Tongue (tissue), 3 donors: ENCODE results near the gene POLR2L. TPM values are rescaled to one million over a fixed set of nuclear protein-coding genes. Genes with fewer than 3 reads are reported as not detected.

Source experiments
- DNase-seq: peaks from one replicate; pipeline ENCODE4 v3.0.0-alpha.2; 2015
- small RNA-seq: library from RNA; depleted of rRNA; stranded (forward); fragments of <200 nt; gene quantifications from one replicate; pipeline ENCODE3, GENCODE V24; 2014; ENCODE audit warnings: low replicate concordance
- total RNA-seq: library from RNA; depleted of rRNA; stranded (reverse); fragments of >200 nt; gene quantifications from one replicate; pipeline ENCODE4 v1.2.3, GENCODE V29; 2014

The POLR2L gene
- total RNA-seq, 1 donor from 2014 or later = 11.9 TPM

DNA sequence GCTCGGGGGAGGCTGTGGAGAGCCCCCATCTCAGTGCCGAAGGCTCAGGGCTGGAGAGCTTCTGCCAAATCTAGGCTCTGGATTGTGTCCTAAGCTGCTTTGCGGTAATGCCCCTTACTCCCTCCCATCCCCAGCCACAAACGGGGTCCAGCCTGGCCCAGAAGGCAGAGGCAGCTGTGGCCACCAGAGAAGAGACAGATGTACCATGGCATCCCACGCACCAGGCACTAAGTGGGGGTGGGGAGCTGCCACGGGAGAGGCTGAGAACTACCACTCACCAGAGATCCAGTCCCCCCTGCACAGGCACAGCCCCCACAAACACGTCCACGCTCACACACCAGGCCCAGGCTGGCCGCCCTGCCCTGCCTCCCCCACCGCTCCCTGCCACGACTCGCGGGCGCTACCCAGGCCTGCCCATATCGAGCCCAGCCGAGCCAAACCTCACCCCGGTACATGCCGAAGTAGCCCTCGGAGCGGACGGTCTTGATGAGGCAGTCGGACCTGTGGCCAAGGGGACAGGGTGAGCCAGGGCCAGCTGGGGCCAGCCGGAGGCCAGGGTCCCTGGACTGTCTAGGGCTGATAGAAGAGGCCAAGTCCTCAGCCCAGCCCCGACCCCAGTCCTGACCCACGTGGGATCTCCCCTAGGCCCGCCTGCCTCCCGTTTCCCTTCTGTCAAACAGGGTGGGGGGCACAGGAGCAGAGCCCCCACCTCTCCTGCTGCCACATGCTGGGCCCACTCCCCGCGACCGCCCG lies 48.1 kb downstream of the POLR2L start:
- no peak for DNase-seq

DNA sequence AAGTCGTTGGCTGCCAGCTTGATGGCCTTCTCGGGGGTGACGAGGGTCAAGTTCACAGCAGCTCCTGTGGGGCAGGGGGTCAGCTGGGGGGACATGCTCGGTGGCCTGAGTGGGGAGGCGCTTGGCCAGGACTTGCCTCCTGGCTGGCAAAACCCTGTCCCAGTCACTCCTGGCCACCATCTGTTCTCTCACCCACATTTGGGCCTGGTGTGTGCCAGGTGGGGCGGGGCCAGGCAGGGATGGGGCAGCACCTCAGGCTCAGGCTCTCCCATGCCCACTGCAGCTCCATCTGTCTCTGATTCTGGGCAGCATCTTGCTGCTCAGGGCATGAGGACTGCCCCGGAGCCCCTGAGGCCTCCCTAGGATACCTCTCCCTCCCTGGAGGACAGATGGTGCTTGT lies 48.8 kb downstream of the POLR2L start:
- DNase-seq = no peak

DNA sequence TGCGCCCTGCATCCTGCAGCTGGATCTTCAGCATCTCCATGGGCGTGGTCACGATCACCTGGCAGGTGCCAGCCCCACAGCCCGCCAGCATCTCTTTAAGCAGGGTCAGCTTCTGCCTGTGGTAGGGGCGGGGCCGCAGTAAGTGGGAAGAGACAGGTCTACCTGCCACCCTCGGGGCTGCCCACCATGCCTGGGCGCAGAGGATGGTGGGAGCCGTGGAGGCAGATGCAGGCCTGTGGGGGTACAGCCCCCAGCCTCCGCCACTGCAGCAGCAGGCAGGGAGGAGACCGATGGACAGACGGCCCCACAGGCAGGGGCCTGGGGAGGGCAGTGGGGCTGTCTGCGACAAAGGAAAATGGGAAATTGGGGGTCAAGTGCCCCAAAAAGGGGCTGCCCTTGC lies 49.5 kb downstream of the POLR2L start:
- DNase-seq = no peak

DNA sequence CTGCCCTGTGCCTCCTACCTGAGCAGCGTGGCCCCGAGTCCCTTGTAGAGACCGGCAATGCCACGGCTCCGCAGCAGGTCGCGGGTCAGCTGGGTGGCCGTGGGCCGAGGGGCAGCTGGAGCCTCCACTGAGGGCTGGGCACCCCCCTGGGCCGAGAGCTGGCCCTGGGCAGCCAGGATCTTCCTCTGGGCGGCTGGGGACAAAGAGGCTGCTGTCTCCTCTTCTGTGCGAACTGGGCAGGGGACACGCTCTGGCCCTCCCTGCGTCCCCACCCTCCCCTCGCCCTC lies 49.9 kb downstream of the POLR2L start:
- DNase-seq = no peak

DNA sequence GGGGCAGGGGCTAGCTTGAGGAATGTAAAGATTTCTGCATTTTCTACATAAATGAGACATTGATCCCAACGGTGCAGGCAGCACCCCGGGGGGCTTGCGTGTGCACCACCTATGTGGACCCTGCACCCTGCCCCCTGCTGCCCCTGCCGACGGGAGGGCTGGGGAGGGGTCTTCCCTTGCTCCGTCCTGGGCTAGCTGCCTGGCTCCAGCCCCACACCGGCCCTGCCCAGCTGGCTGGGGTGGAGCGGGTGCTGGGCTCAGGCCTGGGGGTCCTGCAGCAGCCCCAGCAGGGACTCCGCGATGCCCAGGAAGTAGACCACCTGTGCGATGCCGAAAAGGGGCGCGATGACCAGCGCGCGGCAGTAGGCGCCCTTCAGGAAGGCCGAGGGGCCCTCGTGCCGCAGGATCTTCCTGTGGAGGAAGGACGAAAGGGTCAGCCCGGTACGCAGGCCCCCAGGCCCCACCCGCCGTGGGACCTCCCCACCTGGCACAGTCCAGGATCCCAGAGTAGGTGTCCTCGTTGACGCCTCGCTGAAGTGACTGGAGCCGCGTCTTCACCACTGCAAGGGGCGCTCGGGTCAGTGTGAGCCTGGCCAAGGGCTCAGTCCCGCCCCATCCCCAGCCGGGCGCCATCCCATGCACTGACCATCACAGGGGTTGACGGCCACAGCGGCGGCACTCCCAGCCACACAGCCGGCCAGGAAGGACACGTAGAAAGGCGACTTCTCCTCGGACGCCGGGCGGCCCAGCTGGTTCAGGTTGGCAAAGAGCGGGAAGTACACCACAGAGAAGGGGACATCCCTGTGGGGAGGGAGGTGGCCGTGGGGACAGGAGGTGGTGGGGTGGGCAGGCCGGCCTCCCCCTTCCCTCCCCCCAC lies 50.4 kb downstream of the POLR2L start:
- no peak for DNase-seq

DNA sequence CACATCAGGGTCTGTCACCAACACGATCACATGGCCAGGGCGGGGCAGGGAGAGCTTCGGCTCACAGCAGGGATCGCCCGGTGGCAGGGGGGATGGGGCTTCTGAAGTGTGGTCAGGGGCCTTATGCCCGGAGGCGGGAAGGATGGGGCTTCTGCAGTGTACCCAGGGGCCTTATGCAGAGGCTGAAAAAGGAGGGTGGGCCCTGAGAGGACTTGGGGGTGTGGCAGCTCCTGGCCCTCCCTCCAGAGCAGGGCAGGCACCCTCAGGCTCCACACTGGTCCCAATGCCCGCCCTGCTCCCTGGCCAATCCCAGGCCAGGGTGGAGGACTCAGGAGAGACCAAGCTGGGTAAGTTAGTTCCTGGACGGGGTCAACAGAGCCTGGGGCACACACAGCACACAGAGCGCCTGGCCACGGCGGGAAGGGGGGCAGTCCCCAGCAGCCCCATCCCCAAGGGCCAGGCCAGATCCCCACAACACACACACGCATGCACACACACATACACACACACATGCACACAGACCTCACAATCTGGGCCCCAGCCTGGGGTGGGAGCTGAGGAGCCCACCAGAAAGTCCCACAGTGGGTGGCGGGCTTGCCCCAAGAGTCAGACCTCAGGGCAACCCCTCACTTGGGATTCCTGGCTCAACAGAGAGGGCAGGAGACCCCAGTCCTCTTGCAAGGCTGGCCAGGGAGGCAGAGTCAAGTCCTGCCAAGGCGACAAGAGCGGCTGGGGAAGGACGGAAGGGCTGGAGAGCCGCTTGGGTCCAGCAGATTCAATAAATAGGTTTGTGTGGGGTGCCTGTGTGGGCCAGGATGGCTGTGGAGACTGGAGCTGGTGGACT lies 51.4 kb downstream of the POLR2L start:
- no peak for DNase-seq

DNA sequence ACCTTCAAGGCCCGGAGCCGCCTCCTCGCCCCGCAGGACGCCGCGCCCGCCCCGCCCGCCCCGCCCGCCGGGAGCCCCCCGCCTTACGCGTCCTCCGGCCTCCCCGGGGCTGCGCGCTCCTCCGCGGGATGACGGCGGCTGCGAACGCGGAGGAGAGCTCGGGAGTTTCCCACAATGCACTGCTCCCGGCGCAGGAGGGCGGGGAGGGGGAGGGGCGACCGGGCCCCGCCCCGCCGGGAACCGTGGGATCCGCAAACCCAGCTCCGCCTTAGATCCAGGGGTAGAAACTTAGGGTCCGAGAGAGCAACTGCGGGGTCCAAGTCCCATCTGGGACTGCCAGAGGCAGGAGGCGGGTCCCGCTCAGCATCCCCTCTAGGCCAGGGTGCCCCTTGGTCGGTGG lies 52.4 kb downstream of the POLR2L start, which contains the start of gene CEND1:
Gene CEND1, minus strand, starts transcription at position 148 of the 400 bp plus-strand sequence. CDS start 1,514 bp downstream, outside the sequence.
- peak; percentile 46 for DNase-seq

Small RNAs within 50 kb of the gene (small RNA-seq; reads per million reads assigned to genes)
- gene SNORA52 = not detected

Other genes starting within 250 kb of the POLR2L start
- 12.5 TPM for gene IRF7, start 226.6 kb downstream of the POLR2L start, total RNA-seq
- not detected for gene CDHR5, start 217.6 kb downstream of the POLR2L start, total RNA-seq
- 21.6 TPM for gene SCT, start 215.3 kb downstream of the POLR2L start, total RNA-seq
- not detected for gene DRD4, start 205.3 kb downstream of the POLR2L start, total RNA-seq
- 18.8 TPM for gene DEAF1, start 147.3 kb downstream of the POLR2L start, total RNA-seq
- gene TMEM80, start 146.7 kb downstream of the POLR2L start, total RNA-seq = 10.1 TPM
- gene EPS8L2, start 136.3 kb downstream of the POLR2L start, total RNA-seq = 88.3 TPM
- 79.3 TPM for gene TALDO1, start 95.1 kb downstream of the POLR2L start, total RNA-seq
- gene GATD1, start 65.0 kb downstream of the POLR2L start, total RNA-seq = 17.4 TPM
- not detected for gene CEND1, start 52.4 kb downstream of the POLR2L start, total RNA-seq
- 7.5 TPM for gene SLC25A22, start 44.2 kb downstream of the POLR2L start, total RNA-seq
- 13.4 TPM for gene PIDD1, start 37.3 kb downstream of the POLR2L start, total RNA-seq
- 259 TPM for gene RPLP2, start 32.6 kb downstream of the POLR2L start, total RNA-seq
- gene PNPLA2, start 23.6 kb downstream of the POLR2L start, total RNA-seq = 29.8 TPM
- gene CRACR2B, start 14.6 kb downstream of the POLR2L start, total RNA-seq = 22.6 TPM
- 181 TPM for gene CD151, start 9.6 kb downstream of the POLR2L start, total RNA-seq
- 44.6 TPM for gene TSPAN4, start 323 bp upstream of the POLR2L start, total RNA-seq
- gene CHID1, start 68.3 kb upstream of the POLR2L start, total RNA-seq = 46.4 TPM
- gene AP2A2, start 83.3 kb upstream of the POLR2L start, total RNA-seq = 28.6 TPM
- not detected for gene MUC6, start 194.2 kb upstream of the POLR2L start, total RNA-seq
- 1.8 TPM for gene MUC2, start 232.3 kb upstream of the POLR2L start, total RNA-seq